HCT116 (cell line): ENCODE results near the gene TK1. TPM values are rescaled to one million over a fixed set of nuclear protein-coding genes. Genes with fewer than 3 reads are reported as not detected.

Experiments
- ATAC-seq: fragments of 200-7000 bp; cut with Tn5 transposase; 2 replicates; pipeline ENCODE4 v1.9.1; 2020; ENCODE audit warnings: mild to moderate bottlenecking, moderate library complexity
- BruUV-seq: library from RNA; stranded (reverse); fragments of 400-500 nt; replicated peaks from 2 replicates; lab custom pipeline; 2021; lab: Mats Ljungman, UMichigan
- CTCF ChIA-PET: fragments of 300-600 bp; sonication (Branson Sonifier 250); formaldehyde crosslinking; loops from one replicate; lab custom pipeline; 2021; ENCODE audit warnings: antibody characterized with exemption; lab: Charles Lee
- POLR2A ChIA-PET: fragments of 300-600, 350-600 bp; sonication (Branson Sonifier 250); formaldehyde crosslinking; loops from one replicate; lab custom pipeline; 2021; ENCODE audit warnings: antibody characterized with exemption; lab: Charles Lee
- RAD21 ChIA-PET, 2 experiments: fragments of 300-600 bp; sonication (Branson Sonifier 250); formaldehyde crosslinking; loops; one replicate each; lab custom pipeline; 2023; ENCODE audit warnings: low total read pairs in 2 of 2; ENCODE audit not compliant: uncharacterized antibody in 2 of 2, unreplicated experiment in 2 of 2, low non-redundant PET in 1 of 2; lab: Charles Lee
- DNase-seq: peaks from one replicate; pipeline ENCODE4 v3.0.0-alpha.2; 2010; ENCODE audit warnings: low read depth, low spot score
- H2AFZ ChIP-seq: fragments of 200-600 bp; shearing (Covaris generic), sonication (generic); 2 replicates; pipeline ENCODE4 v1.6.1; 2017; ENCODE audit warnings: low read depth, mixed run types, mixed read lengths, antibody characterized with exemption, low read length; ENCODE audit not compliant: poor library complexity, severe bottlenecking
- H3K27ac ChIP-seq: 2 replicates; pipeline ENCODE4 v1.5.1; 2012; ENCODE audit warnings: low read depth, low read length
- H3K27me3 ChIP-seq: fragments of 200-600 bp; sonication (generic); 2 replicates; pipeline ENCODE4 v1.6.1; 2016; ENCODE audit warnings: mixed run types, low read length, mixed read lengths; ENCODE audit not compliant: insufficient read depth
- H3K36me3 ChIP-seq, 2 experiments: fragments of 200-500 bp in 1 of 2; fragments of 200-600 bp in 1 of 2; sonication (Bioruptor generic) in 1 of 2; sonication (generic) in 1 of 2; 2 replicates each; pipeline versions ENCODE4 v1.5.1 to v1.6.1; 2014 to 2016; ENCODE audit warnings: low read length in 2 of 2, inconsistent platforms in 1 of 2, mixed read lengths in 1 of 2, mixed run types in 1 of 2; ENCODE audit not compliant: insufficient read depth in 2 of 2, control insufficient read depth in 1 of 2
- H3K4me1 ChIP-seq, 2 experiments: fragments of 200-600 bp in 1 of 2; sonication (generic) in 1 of 2; 2 replicates each; pipeline versions ENCODE4 v1.5.1 to v1.6.1; 2012 to 2017; ENCODE audit warnings: low read length in 2 of 2, inconsistent platforms in 1 of 2, mild to moderate bottlenecking in 1 of 2, mixed read lengths in 1 of 2, mixed run types in 1 of 2, moderate library complexity in 1 of 2; ENCODE audit not compliant: insufficient read depth in 2 of 2, control insufficient read depth in 1 of 2
- H3K4me2 ChIP-seq: fragments of 200-600 bp; sonication (generic); 2 replicates; pipeline ENCODE4 v1.6.1; 2017; ENCODE audit warnings: mixed run types, low read length, mixed read lengths
- H3K4me3 ChIP-seq, 2 experiments: fragments of 200-600 bp in 1 of 2; sonication (generic) in 1 of 2; replicated peaks in 1 of 2; 2 replicates each; pipeline ENCODE4 v1.5.1; 2011 to 2016; ENCODE audit warnings: low read length in 2 of 2, control low read depth in 1 of 2, low read depth in 1 of 2, mild to moderate bottlenecking in 1 of 2, mixed read lengths in 1 of 2, mixed run types in 1 of 2
- H3K79me2 ChIP-seq: fragments of 200-600 bp; sonication (generic); 2 replicates; pipeline ENCODE4 v1.6.1; 2017; ENCODE audit warnings: mild to moderate bottlenecking, mixed run types, low read length, moderate library complexity, mixed read lengths; ENCODE audit not compliant: insufficient read depth
- H3K9ac ChIP-seq: fragments of 200-600 bp; sonication (generic); 2 replicates; pipeline ENCODE4 v1.6.1; 2016; ENCODE audit warnings: low read length, mixed read lengths
- H3K9me2 ChIP-seq: fragments of 200-600 bp; sonication (generic), shearing (Covaris generic); 2 replicates; pipeline ENCODE4 v1.6.1; 2017; ENCODE audit warnings: mixed run types, mild to moderate bottlenecking, moderate library complexity; ENCODE audit not compliant: insufficient read depth
- H3K9me3 ChIP-seq, 2 experiments: fragments of 200-500 bp in 1 of 2; fragments of 200-600 bp in 1 of 2; sonication (Bioruptor generic) in 1 of 2; sonication (generic) in 1 of 2; 2 replicates each; pipeline ENCODE4 v1.6.1; 2014 to 2017; ENCODE audit warnings: low read length in 2 of 2, mixed read lengths in 2 of 2, inconsistent platforms in 1 of 2, low read depth in 1 of 2, mild to moderate bottlenecking in 1 of 2, mixed run types in 1 of 2, moderate library complexity in 1 of 2; ENCODE audit not compliant: control insufficient read depth in 1 of 2, insufficient read depth in 1 of 2
- H4K20me1 ChIP-seq: fragments of 200-600 bp; sonication (generic), shearing (Covaris generic); 2 replicates; pipeline ENCODE4 v1.6.1; 2017; ENCODE audit warnings: mixed run types, mild to moderate bottlenecking, moderate library complexity; ENCODE audit not compliant: insufficient read depth
- CEBPB ChIP-seq: IDR thresholded peaks from 2 replicates; pipeline ENCODE4 v1.6.1; 2012; ENCODE audit warnings: low read depth
- EZH2 ChIP-seq: fragments of 200-600 bp; sonication (generic); IDR thresholded peaks from 2 replicates; pipeline ENCODE4 v1.6.1; 2017; ENCODE audit warnings: antibody characterized with exemption, mixed run types
- EZH2phosphoT487 ChIP-seq: fragments of 200-600 bp; IDR thresholded peaks from 2 replicates; pipeline ENCODE4 v1.6.1; 2018; ENCODE audit warnings: antibody characterized with exemption, borderline replicate concordance
- FOSL1 ChIP-seq: IDR thresholded peaks from 2 replicates; pipeline ENCODE4 v1.6.1; 2012; ENCODE audit warnings: low read depth
- POLR2AphosphoS5 ChIP-seq: IDR thresholded peaks from 2 replicates; pipeline ENCODE4 v1.6.1; 2011; ENCODE audit warnings: mild to moderate bottlenecking, low read depth, low read length, moderate library complexity
- SIN3A ChIP-seq: IDR thresholded peaks from 2 replicates; pipeline ENCODE4 v1.6.1; 2012; ENCODE audit warnings: low read depth
- SRF ChIP-seq: IDR thresholded peaks from 2 replicates; pipeline ENCODE4 v1.6.1; 2012; ENCODE audit warnings: low read depth
- TCF7L2 ChIP-seq: IDR thresholded peaks from 2 replicates; pipeline ENCODE4 v1.7.0; 2011; ENCODE audit warnings: borderline replicate concordance, inconsistent platforms; ENCODE audit not compliant: insufficient read depth, insufficient read length; ENCODE audit errors: extremely low read depth
- YY1 ChIP-seq: IDR thresholded peaks from 2 replicates; pipeline ENCODE4 v1.6.1; 2011; ENCODE audit warnings: low read length, low read depth, moderate library complexity, mild to moderate bottlenecking; ENCODE audit not compliant: insufficient replicate concordance; ENCODE audit errors: extremely low read depth
- ZNF274 ChIP-seq: fragments of 200-500 bp; sonication (Bioruptor generic); IDR thresholded peaks from 2 replicates; pipeline ENCODE4 v1.6.1; 2014; ENCODE audit warnings: mild to moderate bottlenecking, low read depth, low read length, inconsistent platforms
- intact Hi-C: fragments of 100-400 bp; cut with micrococcal nuclease; formaldehyde crosslinking; loops from 2 replicates; pipeline ENCODE4 v1.10.0; 2022
- total RNA-seq: library from RNA; stranded (reverse); gene quantifications from one replicate; pipeline ENCODE4 v1.2.1, GENCODE V29; 2021; ENCODE audit not compliant: unreplicated experiment
- TF ChIP-seq, protein P1 (sequence below): IDR thresholded peaks from 2 replicates; pipeline ENCODE4 v1.6.1; 2012; ENCODE audit warnings: low read depth
- TF ChIP-seq, protein P2 (sequence below): IDR thresholded peaks from 2 replicates; pipeline ENCODE4 v1.6.1; 2011; ENCODE audit warnings: mild to moderate bottlenecking, low read length, moderate library complexity; ENCODE audit not compliant: insufficient replicate concordance; ENCODE audit errors: extremely low read depth
- TF ChIP-seq, protein P3 (sequence below): IDR thresholded peaks from 2 replicates; pipeline ENCODE4 v1.6.1; 2012

The TK1 gene
- total RNA-seq, 1 experiment from 2014 or later = 315 TPM

DNA sequence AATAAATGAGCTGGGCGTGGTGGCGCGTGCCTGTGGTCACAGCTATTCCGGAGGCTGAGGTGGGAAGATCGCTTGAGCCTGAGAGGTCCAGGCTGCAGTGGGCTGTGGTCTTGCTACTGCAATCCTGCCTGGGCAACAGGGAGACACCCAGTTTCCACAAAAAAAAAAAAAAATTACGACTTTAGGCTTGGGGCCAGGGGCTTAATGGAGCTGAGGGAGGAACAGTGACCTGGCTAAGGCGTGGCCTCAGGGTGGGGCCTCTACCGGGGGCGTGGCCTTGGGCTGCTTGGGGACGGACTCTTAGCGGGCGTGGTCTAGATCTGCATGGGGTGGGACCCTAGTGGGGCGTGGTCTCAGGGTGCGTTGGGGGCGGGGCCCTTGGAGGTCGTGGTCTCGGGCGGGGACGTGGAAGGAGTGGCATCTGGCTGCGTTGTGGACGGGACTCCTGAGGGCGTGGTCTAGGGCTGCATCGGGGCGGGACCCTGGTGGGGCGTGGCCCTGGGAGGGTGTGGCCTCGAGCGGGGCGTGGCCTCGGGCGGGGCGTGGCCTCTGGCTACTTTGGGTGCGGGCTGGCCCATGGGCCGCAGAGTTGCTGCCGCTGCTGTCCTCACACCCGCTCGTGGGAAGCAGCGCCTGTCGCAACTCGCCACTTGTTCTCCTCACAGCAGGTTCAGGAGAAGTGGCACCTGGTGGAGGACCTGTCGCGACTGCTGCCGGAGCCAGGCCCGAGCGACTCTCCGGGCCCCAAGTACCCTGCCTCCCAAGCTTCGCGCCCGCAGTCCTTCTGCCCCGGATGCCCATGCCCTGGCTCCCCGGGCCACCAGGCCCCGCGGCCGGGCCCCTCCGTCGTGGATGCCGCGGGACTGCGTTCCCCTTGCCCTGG lies 46.4 kb downstream of the TK1 start:
- no TSS peak for BruUV-seq
- Histone ChIP-seq H2AFZ (peak overlapping the region; percentile 9), H3K9me2 (no peaks in the 10 kb centered on the region), H4K20me1 (no peaks in the 10 kb centered on the region), H3K4me2 (peak overlapping the region; percentile 82), H3K4me3 (peak overlapping the region; percentile 37 to 53), H3K4me1 (peaks cover 57 to 83% of the 10 kb centered on the region in 2 experiments), H3K27ac (peak overlapping the region; percentile 75), H3K9ac (peak overlapping the region; percentile 62), H3K27me3 (no peaks in the 10 kb centered on the region), H3K9me3 (no peaks in the 10 kb centered on the region), H3K79me2 (no peaks in the 10 kb centered on the region), H3K36me3 (no peaks in the 10 kb centered on the region)
- TF ChIP-seq, protein P1, sequence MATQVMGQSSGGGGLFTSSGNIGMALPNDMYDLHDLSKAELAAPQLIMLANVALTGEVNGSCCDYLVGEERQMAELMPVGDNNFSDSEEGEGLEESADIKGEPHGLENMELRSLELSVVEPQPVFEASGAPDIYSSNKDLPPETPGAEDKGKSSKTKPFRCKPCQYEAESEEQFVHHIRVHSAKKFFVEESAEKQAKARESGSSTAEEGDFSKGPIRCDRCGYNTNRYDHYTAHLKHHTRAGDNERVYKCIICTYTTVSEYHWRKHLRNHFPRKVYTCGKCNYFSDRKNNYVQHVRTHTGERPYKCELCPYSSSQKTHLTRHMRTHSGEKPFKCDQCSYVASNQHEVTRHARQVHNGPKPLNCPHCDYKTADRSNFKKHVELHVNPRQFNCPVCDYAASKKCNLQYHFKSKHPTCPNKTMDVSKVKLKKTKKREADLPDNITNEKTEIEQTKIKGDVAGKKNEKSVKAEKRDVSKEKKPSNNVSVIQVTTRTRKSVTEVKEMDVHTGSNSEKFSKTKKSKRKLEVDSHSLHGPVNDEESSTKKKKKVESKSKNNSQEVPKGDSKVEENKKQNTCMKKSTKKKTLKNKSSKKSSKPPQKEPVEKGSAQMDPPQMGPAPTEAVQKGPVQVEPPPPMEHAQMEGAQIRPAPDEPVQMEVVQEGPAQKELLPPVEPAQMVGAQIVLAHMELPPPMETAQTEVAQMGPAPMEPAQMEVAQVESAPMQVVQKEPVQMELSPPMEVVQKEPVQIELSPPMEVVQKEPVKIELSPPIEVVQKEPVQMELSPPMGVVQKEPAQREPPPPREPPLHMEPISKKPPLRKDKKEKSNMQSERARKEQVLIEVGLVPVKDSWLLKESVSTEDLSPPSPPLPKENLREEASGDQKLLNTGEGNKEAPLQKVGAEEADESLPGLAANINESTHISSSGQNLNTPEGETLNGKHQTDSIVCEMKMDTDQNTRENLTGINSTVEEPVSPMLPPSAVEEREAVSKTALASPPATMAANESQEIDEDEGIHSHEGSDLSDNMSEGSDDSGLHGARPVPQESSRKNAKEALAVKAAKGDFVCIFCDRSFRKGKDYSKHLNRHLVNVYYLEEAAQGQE = no peak
- TF ChIP-seq, protein P2, sequence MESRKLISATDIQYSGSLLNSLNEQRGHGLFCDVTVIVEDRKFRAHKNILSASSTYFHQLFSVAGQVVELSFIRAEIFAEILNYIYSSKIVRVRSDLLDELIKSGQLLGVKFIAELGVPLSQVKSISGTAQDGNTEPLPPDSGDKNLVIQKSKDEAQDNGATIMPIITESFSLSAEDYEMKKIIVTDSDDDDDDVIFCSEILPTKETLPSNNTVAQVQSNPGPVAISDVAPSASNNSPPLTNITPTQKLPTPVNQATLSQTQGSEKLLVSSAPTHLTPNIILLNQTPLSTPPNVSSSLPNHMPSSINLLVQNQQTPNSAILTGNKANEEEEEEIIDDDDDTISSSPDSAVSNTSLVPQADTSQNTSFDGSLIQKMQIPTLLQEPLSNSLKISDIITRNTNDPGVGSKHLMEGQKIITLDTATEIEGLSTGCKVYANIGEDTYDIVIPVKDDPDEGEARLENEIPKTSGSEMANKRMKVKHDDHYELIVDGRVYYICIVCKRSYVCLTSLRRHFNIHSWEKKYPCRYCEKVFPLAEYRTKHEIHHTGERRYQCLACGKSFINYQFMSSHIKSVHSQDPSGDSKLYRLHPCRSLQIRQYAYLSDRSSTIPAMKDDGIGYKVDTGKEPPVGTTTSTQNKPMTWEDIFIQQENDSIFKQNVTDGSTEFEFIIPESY = peak; percentile 5
- TF ChIP-seq CEBPB (no peak), TCF7L2 (no peak), SRF (no peak), ZNF274 (no peak), EZH2phosphoT487 (no peak), EZH2 (no peak), SIN3A (no peak), YY1 (no peak), FOSL1 (no peak), POLR2AphosphoS5 (peak; percentile 67)
- TF ChIP-seq, protein P3, sequence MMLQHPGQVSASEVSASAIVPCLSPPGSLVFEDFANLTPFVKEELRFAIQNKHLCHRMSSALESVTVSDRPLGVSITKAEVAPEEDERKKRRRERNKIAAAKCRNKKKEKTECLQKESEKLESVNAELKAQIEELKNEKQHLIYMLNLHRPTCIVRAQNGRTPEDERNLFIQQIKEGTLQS = no peak
- ChIA-PET CTCF (interaction anchor here (0.8 to 2.4 kb wide), 13 partner anchors 10 to 1118 kb away, joined by 3 to 11 read pairs (median 4); partner anchors contain the start of genes AFMID, TK1, TMC6 and TMC8), POLR2A (interaction anchor here (0.6 to 4.1 kb wide), 12 partner anchors 9 to 182 kb away, joined by 3 to 35 read pairs (median 7); partner anchors contain the start of genes AFMID, SYNGR2, TK1 and TMC6), RAD21 (interaction anchor here (0.7 to 1.3 kb wide), 4 partner anchors 29 to 282 kb away, joined by 3 to 4 read pairs (median 4); partner anchors contain the start of genes AFMID (in 1 of the 2) and TK1 (in 1 of the 2))
- DNase-seq (peak; percentile 100), ATAC-seq (peak; percentile 79)
- intact Hi-C loops = loop anchor here (1.0 to 2.0 kb wide), 2 partner anchors 28 to 47 kb away; partner anchors contain the start of genes AFMID, SYNGR2 and TK1
